ENCODE data around the gene EXT2.
A peak's percentile ranks its signal among the peaks of the same experiment; 100 is the strongest.

EXT2 gene

DNA sequence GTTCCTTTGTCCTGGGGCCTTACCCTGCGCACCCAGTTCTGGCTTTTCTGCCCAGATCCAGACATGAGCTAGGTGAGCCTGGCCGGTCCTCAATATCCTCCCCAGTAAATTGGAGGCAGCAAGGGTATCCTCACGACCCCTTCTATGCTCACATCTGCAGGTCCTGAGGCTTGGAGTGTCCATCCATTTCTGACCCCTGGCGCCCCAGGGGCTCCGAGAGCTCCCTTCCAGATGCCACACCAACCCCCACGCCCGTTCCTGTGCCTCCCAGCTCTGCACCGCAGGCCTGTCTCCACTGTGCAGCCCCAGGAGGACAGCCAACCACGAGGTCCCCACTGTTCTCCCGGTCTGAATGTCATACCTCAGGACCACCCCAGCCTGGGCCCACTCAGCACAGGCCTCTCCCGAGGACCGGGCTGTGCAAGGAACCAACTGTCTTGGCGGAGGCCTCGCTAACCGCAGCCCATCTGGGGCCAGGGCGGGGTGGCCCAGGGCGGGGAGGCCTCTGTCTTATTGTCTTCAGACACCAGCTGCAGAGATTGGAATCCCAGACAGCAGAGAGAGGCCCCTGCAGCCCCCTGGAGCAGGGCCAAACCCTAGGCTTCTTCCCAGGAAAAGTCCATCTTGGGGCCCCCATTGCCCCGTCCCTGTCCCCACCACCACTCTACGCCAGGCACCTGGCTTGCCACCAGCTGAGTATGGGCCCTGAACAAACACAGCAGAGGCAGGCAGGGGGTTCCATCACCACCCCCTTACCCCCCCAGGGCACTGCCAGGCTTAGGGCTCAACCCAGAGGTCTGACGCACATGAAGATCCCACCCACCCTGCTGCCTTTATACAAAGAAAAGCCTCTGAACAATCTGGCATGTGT, 175.2 kb downstream of the EXT2 start:
- no peak for DNase-seq

GRCh38 chr11:44271286-44271685, 175.8 kb downstream of the EXT2 start:
- no peak for DNase-seq

GRCh38 chr11:44274404-44274803, 178.9 kb downstream of the EXT2 start:
- no peak for DNase-seq

DNA sequence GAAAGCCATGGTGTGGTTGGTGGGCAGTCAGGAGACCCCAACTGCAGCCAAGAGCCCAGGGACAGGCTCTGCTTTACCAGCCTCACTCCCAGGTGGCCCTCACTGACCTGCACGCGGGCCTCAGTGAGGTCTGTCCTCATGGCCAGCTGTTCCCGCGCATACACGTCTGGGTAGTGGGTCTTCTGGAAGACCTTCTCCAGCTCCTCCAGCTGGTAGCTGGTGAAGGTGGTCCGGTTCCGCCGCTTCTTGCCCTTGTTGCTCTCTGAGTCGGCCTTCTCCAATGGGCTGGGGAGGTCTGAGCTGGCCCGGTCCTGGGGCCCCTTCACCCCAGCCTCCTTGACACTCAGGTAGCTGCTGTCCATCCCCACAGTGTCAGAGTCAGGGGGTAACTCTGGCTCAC, 179.8 kb downstream of the EXT2 start:
- no peak for DNase-seq

DNA sequence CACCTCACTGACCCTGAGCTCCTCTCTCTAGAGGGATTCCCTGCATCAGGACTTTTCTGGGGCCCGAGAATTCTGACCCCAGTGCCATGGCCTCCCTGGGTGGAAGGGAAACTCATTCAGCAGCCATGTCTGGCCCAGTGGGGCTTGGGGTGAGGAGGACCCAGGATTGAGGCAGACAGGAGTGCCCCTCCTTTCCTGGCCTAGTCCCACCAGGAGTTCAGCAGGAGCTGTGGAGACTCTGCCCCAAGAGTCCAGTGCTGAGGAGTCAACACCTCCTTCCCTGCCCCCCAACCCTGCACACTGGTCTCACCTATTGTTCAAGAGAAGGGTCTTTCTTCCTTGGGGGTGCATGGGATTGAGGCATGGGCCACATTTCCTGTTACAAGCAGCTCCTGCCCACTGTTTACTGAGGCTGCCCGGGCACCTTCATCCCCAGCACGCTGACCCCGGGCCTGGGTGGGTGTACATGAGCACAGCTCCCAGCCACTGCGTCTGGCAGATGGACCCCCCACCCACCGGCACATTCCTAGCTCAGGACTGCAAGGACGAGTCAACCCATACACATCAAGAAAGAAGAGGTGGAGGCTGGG, 180.6 kb downstream of the EXT2 start:
- no peak for DNase-seq

DNA sequence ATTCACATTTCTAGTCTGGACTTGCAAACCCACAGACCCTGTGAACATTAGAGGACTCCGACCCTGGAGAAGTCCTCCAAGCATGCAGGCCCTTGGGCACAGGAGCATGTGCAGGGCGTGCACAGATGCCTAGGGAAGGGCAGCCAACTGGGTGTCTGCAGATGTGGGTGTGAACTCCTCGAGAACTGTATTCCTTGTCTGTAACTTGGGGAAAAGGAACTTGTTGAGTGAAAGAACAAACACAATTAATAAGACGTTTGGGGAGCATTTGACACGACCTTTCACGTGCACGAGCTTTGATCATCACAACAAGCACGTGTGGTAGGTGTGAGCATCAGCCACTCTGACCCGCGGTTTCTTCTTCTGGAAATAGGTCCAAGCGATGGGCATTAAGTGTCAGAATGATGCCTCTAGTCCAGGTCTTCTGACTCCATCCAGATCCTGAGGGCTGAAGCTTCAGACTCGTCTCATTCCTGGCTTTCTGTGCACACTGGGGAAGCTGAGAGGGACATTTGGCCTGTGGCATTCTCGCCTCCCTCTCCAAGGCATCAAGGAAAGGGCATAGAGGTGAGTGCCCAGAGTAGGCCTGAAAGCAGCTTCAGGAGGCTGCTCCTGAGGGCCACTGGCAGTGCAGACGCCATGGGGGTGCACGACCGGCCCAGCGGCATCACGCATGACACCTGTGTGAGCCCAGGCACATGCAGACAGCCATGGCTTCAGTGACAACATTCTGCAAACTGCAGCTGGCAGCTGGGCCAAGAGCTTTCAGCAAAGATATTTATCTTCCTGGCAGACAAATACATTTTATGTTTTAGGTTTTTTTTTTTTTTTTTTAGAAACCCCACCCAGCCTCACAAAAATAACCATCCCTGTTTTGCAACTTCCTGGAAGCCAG, 182.0 kb downstream of the EXT2 start:
- DNase-seq, result no peak

- DNase-seq, result no peak
Measured at GRCh38 chr11:44279483-44279882, 184.0 kb downstream of the EXT2 start.

GRCh38 chr11:44280257-44280656, 184.8 kb downstream of the EXT2 start:
- no peak for DNase-seq

DNA sequence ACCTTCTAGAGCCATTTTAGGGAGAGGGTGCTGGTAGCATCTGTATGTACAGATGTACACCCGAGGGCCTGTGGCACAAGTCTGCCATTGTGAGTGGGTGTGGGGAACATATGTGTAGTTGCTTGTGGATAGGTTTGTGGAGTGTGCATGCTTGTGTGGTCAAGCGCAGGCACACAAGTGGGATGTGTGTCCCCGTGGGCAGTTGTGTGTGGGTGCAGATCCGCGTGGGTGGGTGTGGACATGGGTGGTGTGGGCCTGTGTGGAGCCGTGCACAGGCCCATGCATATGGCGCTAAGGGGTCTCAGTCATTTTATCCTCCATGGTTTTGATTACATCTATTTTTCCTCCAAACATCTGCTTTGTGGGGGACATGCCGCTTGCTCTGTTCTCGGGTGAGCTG, 185.7 kb downstream of the EXT2 start:
- DNase-seq, result no peak

DNA sequence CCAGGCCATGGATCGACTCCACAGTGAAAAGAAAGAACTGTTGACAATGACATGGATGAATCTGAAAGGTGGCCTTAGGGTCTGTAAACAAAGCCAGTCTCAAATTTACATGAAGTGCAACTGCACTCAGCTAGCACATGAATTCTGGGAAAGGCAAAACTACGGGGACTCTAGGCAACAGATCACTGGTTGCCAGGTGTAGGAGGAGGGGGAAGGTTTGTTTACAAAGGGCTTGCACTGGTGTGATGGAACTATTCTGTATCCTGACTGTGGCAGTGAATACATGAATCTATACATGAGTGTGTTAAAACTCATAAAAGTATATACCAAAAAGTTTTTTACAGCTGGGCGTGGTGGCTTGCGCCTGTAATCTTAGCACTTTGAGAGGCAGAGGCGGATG, 187.1 kb downstream of the EXT2 start:
- DNase-seq, result no peak

DNA sequence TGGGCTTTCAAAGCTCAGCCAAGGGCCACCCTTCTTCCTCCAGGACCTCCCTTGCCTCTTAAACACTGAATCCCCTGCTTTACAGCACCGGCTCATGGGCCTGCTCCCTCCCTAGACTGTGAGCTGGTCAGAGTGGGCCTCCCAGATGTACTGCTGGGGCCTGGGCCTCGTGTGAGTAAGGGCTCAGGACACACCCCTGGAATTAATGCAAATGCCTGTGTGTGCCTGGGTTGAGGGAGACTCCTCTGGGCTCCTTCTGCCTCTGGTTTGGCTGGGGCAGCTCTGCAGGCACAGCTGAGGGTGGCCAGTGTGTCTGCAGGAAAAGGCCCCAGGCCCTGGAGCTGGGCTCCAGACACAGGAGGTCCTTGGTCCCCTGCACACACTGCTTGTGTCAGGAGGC, 190.3 kb downstream of the EXT2 start:
- no peak for DNase-seq

GRCh38 chr11:44286268-44286880, 190.9 kb downstream of the EXT2 start:
- peak; percentile 12 for DNase-seq

GRCh38 chr11:44286911-44287310, 191.4 kb downstream of the EXT2 start:
- DNase-seq, result no peak

DNA sequence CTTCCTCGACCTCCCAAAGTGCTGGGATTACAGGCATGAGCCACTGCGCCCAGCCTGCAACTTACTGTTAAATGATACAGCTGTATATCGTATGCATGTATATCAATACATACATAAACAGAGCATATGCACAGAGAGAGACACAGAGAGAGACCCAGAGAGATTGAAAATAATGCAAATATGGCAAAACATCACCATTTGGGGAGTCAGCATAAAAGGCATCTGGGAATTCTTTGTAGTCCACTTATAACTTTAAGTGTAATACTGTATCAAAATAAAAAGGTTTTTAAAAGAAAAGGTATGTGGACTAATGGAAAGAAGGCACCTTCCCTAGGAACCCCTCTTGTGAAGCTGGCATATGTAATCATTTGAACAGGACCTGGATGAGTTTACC, 192.7 kb downstream of the EXT2 start:
- no peak for DNase-seq

DNA sequence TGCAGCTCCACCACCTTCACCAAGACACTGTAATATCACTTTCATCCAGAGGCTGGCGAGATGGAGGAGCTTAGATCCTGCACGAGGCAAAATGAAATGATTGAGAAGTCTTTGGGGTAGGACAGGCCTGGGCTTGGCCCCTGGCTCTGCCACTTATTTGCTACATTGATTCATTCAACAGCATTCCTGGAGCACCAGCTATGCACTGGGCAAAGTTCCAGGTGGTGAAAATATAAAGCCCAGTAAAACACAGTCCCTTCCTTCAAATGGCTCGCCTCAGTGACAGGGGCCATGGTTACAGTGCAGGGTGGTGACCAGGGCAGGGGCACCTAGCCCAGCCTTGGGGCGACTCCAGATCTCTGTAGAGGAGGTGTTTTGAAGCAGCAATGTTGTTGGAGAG, 194.7 kb downstream of the EXT2 start:
- no peak for DNase-seq

Measured in NCI-H1092 (cell line).